H9 (cell line): ENCODE data around the gene SORBS1. TPM values are rescaled to one million over a fixed set of nuclear protein-coding genes. Genes with fewer than 3 reads are reported as not detected.

Experiments used
- DNase-seq: peaks from one replicate; pipeline ENCODE4 v3.0.0-alpha.2; 2017
- H2AFZ ChIP-seq: one replicate; pipeline ENCODE4 v1.6.1; 2013; ENCODE audit warnings: mild to moderate bottlenecking, low read length, control low read depth, moderate library complexity
- H2AK5ac ChIP-seq: 2 replicates; pipeline ENCODE4 v1.6.1; 2013; ENCODE audit warnings: low read length, control low read depth, mixed read lengths; ENCODE audit not compliant: insufficient read length
- H2BK120ac ChIP-seq: one replicate; pipeline ENCODE4 v1.6.1; 2013; ENCODE audit warnings: low read depth, mild to moderate bottlenecking, low read length, control low read depth, inconsistent platforms; ENCODE audit not compliant: poor library complexity, severe bottlenecking
- H2BK12ac ChIP-seq: 2 replicates; pipeline ENCODE4 v1.6.1; 2013; ENCODE audit warnings: low read length, control low read depth, mixed read lengths, low read depth; ENCODE audit not compliant: insufficient read length
- H2BK15ac ChIP-seq: 2 replicates; pipeline ENCODE4 v1.6.1; 2013; ENCODE audit warnings: low read depth, low read length, control low read depth
- H2BK20ac ChIP-seq: one replicate; pipeline ENCODE4 v1.6.1; 2013; ENCODE audit warnings: low read depth, mild to moderate bottlenecking, low read length, control low read depth, inconsistent platforms; ENCODE audit not compliant: poor library complexity, severe bottlenecking
- H2BK5ac ChIP-seq: 2 replicates; pipeline ENCODE4 v1.6.1; 2013; ENCODE audit warnings: low read length, control low read depth, mixed read lengths; ENCODE audit not compliant: insufficient read length
- H3K14ac ChIP-seq: 2 replicates; pipeline ENCODE4 v1.6.1; 2013; ENCODE audit warnings: low read length, control low read depth; ENCODE audit not compliant: insufficient read depth
- H3K18ac ChIP-seq: 2 replicates; pipeline ENCODE4 v1.6.1; 2013; ENCODE audit warnings: low read depth, mild to moderate bottlenecking, mixed read lengths, low read length, control low read depth; ENCODE audit not compliant: insufficient read length
- H3K23ac ChIP-seq: 2 replicates; pipeline ENCODE4 v1.6.1; 2013; ENCODE audit warnings: low read length, control low read depth, mixed read lengths, low read depth; ENCODE audit not compliant: insufficient read length
- H3K23me2 ChIP-seq: 2 replicates; pipeline ENCODE4 v1.6.1; 2013; ENCODE audit warnings: low read depth, mild to moderate bottlenecking, mixed read lengths, low read length, control low read depth; ENCODE audit not compliant: insufficient read length, poor library complexity, severe bottlenecking
- H3K27ac ChIP-seq: 2 replicates; pipeline ENCODE4 v1.5.1; 2013; ENCODE audit warnings: low read length, control low read depth, mixed read lengths, low read depth; ENCODE audit not compliant: insufficient read length
- H3K27me3 ChIP-seq: 2 replicates; pipeline ENCODE4 v1.6.1; 2013; ENCODE audit warnings: low read length, control low read depth, inconsistent platforms; ENCODE audit not compliant: insufficient read depth
- H3K4ac ChIP-seq: 2 replicates; pipeline ENCODE4 v1.6.1; 2013; ENCODE audit warnings: low read depth, mild to moderate bottlenecking, control low read depth, inconsistent platforms, low read length, moderate library complexity
- H3K4me1 ChIP-seq: 2 replicates; pipeline ENCODE4 v1.6.1; 2013; ENCODE audit warnings: low read length, control low read depth, inconsistent platforms; ENCODE audit not compliant: insufficient read depth
- H3K4me2 ChIP-seq: 2 replicates; pipeline ENCODE4 v1.6.1; 2013; ENCODE audit warnings: low read length, control low read depth, mixed read lengths; ENCODE audit not compliant: insufficient read length, insufficient read depth
- H3K56ac ChIP-seq: 2 replicates; pipeline ENCODE4 v1.6.1; 2013; ENCODE audit warnings: low read depth, mild to moderate bottlenecking, mixed read lengths, low read length, control low read depth; ENCODE audit not compliant: insufficient read length
- H3K79me1 ChIP-seq: 2 replicates; pipeline ENCODE4 v1.6.1; 2013; ENCODE audit warnings: low read depth, mild to moderate bottlenecking, moderate library complexity, low read length, control low read depth, inconsistent platforms; ENCODE audit not compliant: insufficient read depth, poor library complexity, severe bottlenecking
- H3K79me2 ChIP-seq: 2 replicates; pipeline ENCODE4 v1.6.1; 2013; ENCODE audit warnings: low read length, control low read depth, inconsistent platforms; ENCODE audit not compliant: insufficient read depth
- H3K9ac ChIP-seq: 2 replicates; pipeline ENCODE4 v1.6.1; 2013; ENCODE audit warnings: low read length, control low read depth, mixed read lengths; ENCODE audit not compliant: insufficient read length; ENCODE audit errors: extremely low read depth
- H3K9me3 ChIP-seq: one replicate; pipeline ENCODE4 v1.6.1; 2013; ENCODE audit warnings: low read depth, low read length, inconsistent platforms; ENCODE audit not compliant: control insufficient read depth
- H3T11ph ChIP-seq: one replicate; pipeline ENCODE4 v1.6.1; 2013; ENCODE audit warnings: mild to moderate bottlenecking, low read length, control low read depth, inconsistent platforms
- H4K20me1 ChIP-seq: one replicate; pipeline ENCODE4 v1.6.1; 2013; ENCODE audit not compliant: control insufficient read depth, insufficient read length, insufficient read depth
- H4K5ac ChIP-seq: 2 replicates; pipeline ENCODE4 v1.6.1; 2013; ENCODE audit warnings: low read depth, mild to moderate bottlenecking, mixed read lengths, low read length, control low read depth; ENCODE audit not compliant: insufficient read length
- H4K8ac ChIP-seq: replicated peaks from 2 replicates; pipeline ENCODE4 v1.6.1; 2013; ENCODE audit warnings: low read length, control low read depth, mixed read lengths, low read depth; ENCODE audit not compliant: insufficient read length
- H4K91ac ChIP-seq: 2 replicates; pipeline ENCODE4 v1.6.1; 2013; ENCODE audit warnings: low read depth, mild to moderate bottlenecking, moderate library complexity, mixed read lengths, low read length, control low read depth; ENCODE audit not compliant: insufficient read length
- H3K27ac Mint-ChIP-seq, 3 experiments: 2 replicates in 2 of 3; 3 replicates in 1 of 3; pipeline ENCODE4 v1.8.0; 2020 to 2021; ENCODE audit warnings: mixed read lengths in 3 of 3, mild to moderate bottlenecking in 1 of 3, moderate library complexity in 1 of 3
- H3K27me3 Mint-ChIP-seq: 2 replicates; pipeline ENCODE4 v1.8.0; 2021; ENCODE audit warnings: low read depth, mild to moderate bottlenecking, moderate library complexity, mixed read lengths
- H3K36me3 Mint-ChIP-seq, 3 experiments: 2 replicates in 2 of 3; 3 replicates in 1 of 3; pipeline ENCODE4 v1.8.0; 2020 to 2021; ENCODE audit warnings: low read depth in 3 of 3, mixed read lengths in 3 of 3; ENCODE audit not compliant: insufficient read depth in 1 of 3
- H3K4me1 Mint-ChIP-seq, 2 experiments: 2 replicates each; pipeline ENCODE4 v1.8.0; 2020; ENCODE audit warnings: mixed read lengths in 2 of 2
- H3K4me3 Mint-ChIP-seq, 2 experiments: 2 replicates in 1 of 2; 3 replicates in 1 of 2; pipeline ENCODE4 v1.8.0; 2020 to 2021; ENCODE audit warnings: mild to moderate bottlenecking in 2 of 2, mixed read lengths in 2 of 2, moderate library complexity in 1 of 2
- H3K9me3 Mint-ChIP-seq, 2 experiments: 2 replicates in 1 of 2; 3 replicates in 1 of 2; pipeline ENCODE4 v1.8.0; 2020; ENCODE audit warnings: mild to moderate bottlenecking in 2 of 2, mixed read lengths in 2 of 2, moderate library complexity in 1 of 2
- CTCF ChIP-seq: fragments of 200-600 bp; sonication (generic); conservative IDR thresholded peaks from 3 replicates; pipeline ENCODE4 v1.8.0; 2021; ENCODE audit warnings: antibody characterized with exemption, mild to moderate bottlenecking
- WGBS: extraction: QIAGEN DNeasy Blood & Tissue Kit; methylation state at CpG from one replicate; pipeline ENCODE4 v1.1.7; 2013; ENCODE audit warnings: missing lambda C conversion rate, low lambda C conversion rate, mixed read lengths; ENCODE audit not compliant: insufficient read length; ENCODE audit errors: extremely low coverage; 5-methylcytosine and 5-hydroxymethylcytosine counted together
- total RNA-seq: library from RNA; stranded (reverse); gene quantifications from 2 replicates; pipeline ENCODE4 v1.2.1, GENCODE V29; 2021

SORBS1 gene
- total RNA-seq, 1 experiment from 2014 or later = 24.3 TPM

GRCh38 chr10:95325863-95326262 is 235.3 kb downstream of the SORBS1 start:
- Histone ChIP-seq H2BK12ac (no peak overlapping the region), H3K4ac (no peak overlapping the region), H3K23me2 (no peaks in the 10 kb centered on the region), H2AK5ac (no peak overlapping the region), H4K20me1 (no peaks in the 10 kb centered on the region), H2AFZ (no peak overlapping the region), H3K79me1 (no peaks in the 10 kb centered on the region), H3K27ac (no peak overlapping the region), H3K18ac (no peak overlapping the region), H3K23ac (no peak overlapping the region), H2BK15ac (no peak overlapping the region), H3K79me2 (no peaks in the 10 kb centered on the region), H4K5ac (no peak overlapping the region), H3K9me3 (no peaks in the 10 kb centered on the region), H3T11ph (no peak overlapping the region), H3K27me3 (no peaks in the 10 kb centered on the region), H3K4me1 (no peaks in the 10 kb centered on the region), H2BK5ac (no peak overlapping the region), H4K91ac (no peak overlapping the region), H2BK120ac (no peak overlapping the region), H4K8ac (no peak overlapping the region), H3K4me2 (no peak overlapping the region), H3K14ac (no peak overlapping the region), H2BK20ac (no peak overlapping the region), H3K56ac (no peak overlapping the region), H3K9ac (no peak overlapping the region)
- Mint-ChIP-seq H3K4me3 (no peak overlapping the region), H3K9me3 (no peaks in the 10 kb centered on the region), H3K27ac (no peak overlapping the region), H3K4me1 (peaks cover 18 to 23% of the 10 kb centered on the region in 2 experiments), H3K27me3 (peaks cover 16% of the 10 kb centered on the region), H3K36me3 (peaks cover 0 to 10% (median 7%) of the 10 kb centered on the region in 3 experiments)
- TF ChIP-seq CTCF = no peak
- no CpG with 5 or more reads among the region's 2 CpGs for WGBS
- no peak for DNase-seq
